ENCODE data around the gene SPG7. TPM values are rescaled to one million over a fixed set of nuclear protein-coding genes. Genes with fewer than 3 reads are reported as not detected.

Gene SPG7
- total RNA-seq, 1 experiment from 2014 or later: 141 TPM

- TF ChIP-seq RORB (CRISPR knock-in tag; IDR thresholded peaks at IDR 0.05): no peak
- TF ChIP-seq PREB (CRISPR knock-in tag; IDR thresholded peaks at IDR 0.05; ENCODE audit: borderline replicate concordance): no peak
- TF ChIP-seq GRHL2 (CRISPR knock-in tag; IDR thresholded peaks at IDR 0.05; ENCODE audit: insufficient replicate concordance, severe bottlenecking): no peak
- no peak for TF ChIP-seq NR3C1 (CRISPR knock-in tag; conservative IDR thresholded peaks at IDR 0.05; ENCODE audit: low read depth)
- TF ChIP-seq KAT7 (CRISPR knock-in tag; IDR thresholded peaks at IDR 0.05; ENCODE audit: borderline replicate concordance): no peak
- TF ChIP-seq, protein P1, sequence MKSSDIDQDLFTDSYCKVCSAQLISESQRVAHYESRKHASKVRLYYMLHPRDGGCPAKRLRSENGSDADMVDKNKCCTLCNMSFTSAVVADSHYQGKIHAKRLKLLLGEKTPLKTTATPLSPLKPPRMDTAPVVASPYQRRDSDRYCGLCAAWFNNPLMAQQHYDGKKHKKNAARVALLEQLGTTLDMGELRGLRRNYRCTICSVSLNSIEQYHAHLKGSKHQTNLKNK (CRISPR knock-in tag; IDR thresholded peaks at IDR 0.05): no peak
- no peak for TF ChIP-seq FOXJ3 (CRISPR knock-in tag; IDR thresholded peaks at IDR 0.05; ENCODE audit: borderline replicate concordance)
- TF ChIP-seq, protein P2, sequence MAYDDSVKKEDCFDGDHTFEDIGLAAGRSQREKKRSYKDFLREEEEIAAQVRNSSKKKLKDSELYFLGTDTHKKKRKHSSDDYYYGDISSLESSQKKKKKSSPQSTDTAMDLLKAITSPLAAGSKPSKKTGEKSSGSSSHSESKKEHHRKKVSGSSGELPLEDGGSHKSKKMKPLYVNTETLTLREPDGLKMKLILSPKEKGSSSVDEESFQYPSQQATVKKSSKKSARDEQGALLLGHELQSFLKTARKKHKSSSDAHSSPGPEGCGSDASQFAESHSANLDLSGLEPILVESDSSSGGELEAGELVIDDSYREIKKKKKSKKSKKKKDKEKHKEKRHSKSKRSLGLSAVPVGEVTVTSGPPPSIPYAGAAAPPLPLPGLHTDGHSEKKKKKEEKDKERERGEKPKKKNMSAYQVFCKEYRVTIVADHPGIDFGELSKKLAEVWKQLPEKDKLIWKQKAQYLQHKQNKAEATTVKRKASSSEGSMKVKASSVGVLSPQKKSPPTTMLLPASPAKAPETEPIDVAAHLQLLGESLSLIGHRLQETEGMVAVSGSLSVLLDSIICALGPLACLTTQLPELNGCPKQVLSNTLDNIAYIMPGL (CRISPR knock-in tag; IDR thresholded peaks at IDR 0.05): 0 out of 2 replicates have a peak, but pooled peaks have one; percentile 57
- TF ChIP-seq ZNF423 (CRISPR knock-in tag; IDR thresholded peaks at IDR 0.05): no peak
- TF ChIP-seq TEAD1 (CRISPR knock-in tag; IDR thresholded peaks at IDR 0.05): peak; percentile 42
- TF ChIP-seq ZNF532 (CRISPR knock-in tag; IDR thresholded peaks at IDR 0.05; ENCODE audit: borderline replicate concordance): no peak
- TF ChIP-seq, protein P3, sequence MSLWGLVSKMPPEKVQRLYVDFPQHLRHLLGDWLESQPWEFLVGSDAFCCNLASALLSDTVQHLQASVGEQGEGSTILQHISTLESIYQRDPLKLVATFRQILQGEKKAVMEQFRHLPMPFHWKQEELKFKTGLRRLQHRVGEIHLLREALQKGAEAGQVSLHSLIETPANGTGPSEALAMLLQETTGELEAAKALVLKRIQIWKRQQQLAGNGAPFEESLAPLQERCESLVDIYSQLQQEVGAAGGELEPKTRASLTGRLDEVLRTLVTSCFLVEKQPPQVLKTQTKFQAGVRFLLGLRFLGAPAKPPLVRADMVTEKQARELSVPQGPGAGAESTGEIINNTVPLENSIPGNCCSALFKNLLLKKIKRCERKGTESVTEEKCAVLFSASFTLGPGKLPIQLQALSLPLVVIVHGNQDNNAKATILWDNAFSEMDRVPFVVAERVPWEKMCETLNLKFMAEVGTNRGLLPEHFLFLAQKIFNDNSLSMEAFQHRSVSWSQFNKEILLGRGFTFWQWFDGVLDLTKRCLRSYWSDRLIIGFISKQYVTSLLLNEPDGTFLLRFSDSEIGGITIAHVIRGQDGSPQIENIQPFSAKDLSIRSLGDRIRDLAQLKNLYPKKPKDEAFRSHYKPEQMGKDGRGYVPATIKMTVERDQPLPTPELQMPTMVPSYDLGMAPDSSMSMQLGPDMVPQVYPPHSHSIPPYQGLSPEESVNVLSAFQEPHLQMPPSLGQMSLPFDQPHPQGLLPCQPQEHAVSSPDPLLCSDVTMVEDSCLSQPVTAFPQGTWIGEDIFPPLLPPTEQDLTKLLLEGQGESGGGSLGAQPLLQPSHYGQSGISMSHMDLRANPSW (CRISPR knock-in tag; conservative IDR thresholded peaks at IDR 0.05; ENCODE audit: low read depth): no peak
- TF ChIP-seq ZNF121 (CRISPR knock-in tag; IDR thresholded peaks at IDR 0.05): no peak
- TF ChIP-seq CBFB (CRISPR knock-in tag; IDR thresholded peaks at IDR 0.05; ENCODE audit: low read depth): no peak
- TF ChIP-seq, protein P4, sequence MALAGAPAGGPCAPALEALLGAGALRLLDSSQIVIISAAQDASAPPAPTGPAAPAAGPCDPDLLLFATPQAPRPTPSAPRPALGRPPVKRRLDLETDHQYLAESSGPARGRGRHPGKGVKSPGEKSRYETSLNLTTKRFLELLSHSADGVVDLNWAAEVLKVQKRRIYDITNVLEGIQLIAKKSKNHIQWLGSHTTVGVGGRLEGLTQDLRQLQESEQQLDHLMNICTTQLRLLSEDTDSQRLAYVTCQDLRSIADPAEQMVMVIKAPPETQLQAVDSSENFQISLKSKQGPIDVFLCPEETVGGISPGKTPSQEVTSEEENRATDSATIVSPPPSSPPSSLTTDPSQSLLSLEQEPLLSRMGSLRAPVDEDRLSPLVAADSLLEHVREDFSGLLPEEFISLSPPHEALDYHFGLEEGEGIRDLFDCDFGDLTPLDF (CRISPR knock-in tag; IDR thresholded peaks at IDR 0.05): no peak
- TF ChIP-seq, protein P5, sequence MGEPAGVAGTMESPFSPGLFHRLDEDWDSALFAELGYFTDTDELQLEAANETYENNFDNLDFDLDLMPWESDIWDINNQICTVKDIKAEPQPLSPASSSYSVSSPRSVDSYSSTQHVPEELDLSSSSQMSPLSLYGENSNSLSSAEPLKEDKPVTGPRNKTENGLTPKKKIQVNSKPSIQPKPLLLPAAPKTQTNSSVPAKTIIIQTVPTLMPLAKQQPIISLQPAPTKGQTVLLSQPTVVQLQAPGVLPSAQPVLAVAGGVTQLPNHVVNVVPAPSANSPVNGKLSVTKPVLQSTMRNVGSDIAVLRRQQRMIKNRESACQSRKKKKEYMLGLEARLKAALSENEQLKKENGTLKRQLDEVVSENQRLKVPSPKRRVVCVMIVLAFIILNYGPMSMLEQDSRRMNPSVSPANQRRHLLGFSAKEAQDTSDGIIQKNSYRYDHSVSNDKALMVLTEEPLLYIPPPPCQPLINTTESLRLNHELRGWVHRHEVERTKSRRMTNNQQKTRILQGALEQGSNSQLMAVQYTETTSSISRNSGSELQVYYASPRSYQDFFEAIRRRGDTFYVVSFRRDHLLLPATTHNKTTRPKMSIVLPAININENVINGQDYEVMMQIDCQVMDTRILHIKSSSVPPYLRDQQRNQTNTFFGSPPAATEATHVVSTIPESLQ (CRISPR knock-in tag; IDR thresholded peaks at IDR 0.05): no peak
- TF ChIP-seq, protein P6, sequence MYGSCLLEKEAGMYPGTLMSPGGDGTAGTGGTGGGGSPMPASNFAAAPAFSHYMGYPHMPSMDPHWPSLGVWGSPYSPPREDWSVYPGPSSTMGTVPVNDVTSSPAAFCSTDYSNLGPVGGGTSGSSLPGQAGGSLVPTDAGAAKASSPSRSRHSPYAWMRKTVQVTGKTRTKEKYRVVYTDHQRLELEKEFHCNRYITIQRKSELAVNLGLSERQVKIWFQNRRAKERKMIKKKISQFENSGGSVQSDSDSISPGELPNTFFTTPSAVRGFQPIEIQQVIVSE (CRISPR knock-in tag; IDR thresholded peaks at IDR 0.05; ENCODE audit: borderline replicate concordance): no peak
- no peak for TF ChIP-seq IRF2 (CRISPR knock-in tag; IDR thresholded peaks at IDR 0.05; ENCODE audit: borderline replicate concordance, low read depth)
- no peak; the same call in 1 of the 2 replicates for TF ChIP-seq ZNF416 (CRISPR knock-in tag; IDR thresholded peaks at IDR 0.05)
- TF ChIP-seq CREM (CRISPR knock-in tag; IDR thresholded peaks at IDR 0.05): peak; percentile 89
- no peak for TF ChIP-seq SMAD4 (CRISPR knock-in tag; IDR thresholded peaks at IDR 0.05)
These were observed 17.6 kb upstream of the SPG7 start, which contains the start of gene ANKRD11 (continued) for GRCh38 chr16:89490439-89491237.

Data from WTC11 (cell line).